GM23338 (cell line): ENCODE measurements around the gene NPEPL1.

ENCODE experiments used
- EZH2 ChIP-seq: fragments of 200-600 bp; sonication (generic); IDR thresholded peaks from one replicate; pipeline ENCODE4 v1.8.0; 2017; ENCODE audit warnings: antibody characterized with exemption, mild to moderate bottlenecking, low read depth; ENCODE audit not compliant: unreplicated experiment
- EZH2phosphoT487 ChIP-seq: fragments of 200-600 bp; sonication (generic); IDR thresholded peaks from one replicate; pipeline ENCODE4 v1.8.1; 2018; ENCODE audit warnings: antibody characterized with exemption; ENCODE audit not compliant: unreplicated experiment
- JUNB ChIP-seq: IDR thresholded peaks from one replicate; pipeline ENCODE4 v1.6.1; 2016; ENCODE audit warnings: antibody characterized with exemption; ENCODE audit not compliant: unreplicated experiment
- POLR2AphosphoS5 ChIP-seq: IDR thresholded peaks from 2 replicates; pipeline ENCODE4 v1.6.1; 2016; ENCODE audit warnings: antibody characterized with exemption, low read depth
- ZNF114 ChIP-seq: fragments of 250-450 bp; sonication (Bioruptor Pico); IDR thresholded peaks from 2 replicates; pipeline ENCODE4 v1.5.0; 2020; ENCODE audit warnings: mild to moderate bottlenecking, moderate library complexity
- TF ChIP-seq, protein P1 (sequence below), 2 experiments: fragments of 200-600 bp in 1 of 2; sonication (generic) in 1 of 2; conservative IDR thresholded peaks; 2 replicates each; pipeline versions ENCODE4 v1.5.1 to v1.6.1; 2016 to 2017; ENCODE audit warnings: antibody characterized with exemption in 2 of 2, low read depth in 2 of 2, mild to moderate bottlenecking in 2 of 2, moderate library complexity in 1 of 2

DNA sequence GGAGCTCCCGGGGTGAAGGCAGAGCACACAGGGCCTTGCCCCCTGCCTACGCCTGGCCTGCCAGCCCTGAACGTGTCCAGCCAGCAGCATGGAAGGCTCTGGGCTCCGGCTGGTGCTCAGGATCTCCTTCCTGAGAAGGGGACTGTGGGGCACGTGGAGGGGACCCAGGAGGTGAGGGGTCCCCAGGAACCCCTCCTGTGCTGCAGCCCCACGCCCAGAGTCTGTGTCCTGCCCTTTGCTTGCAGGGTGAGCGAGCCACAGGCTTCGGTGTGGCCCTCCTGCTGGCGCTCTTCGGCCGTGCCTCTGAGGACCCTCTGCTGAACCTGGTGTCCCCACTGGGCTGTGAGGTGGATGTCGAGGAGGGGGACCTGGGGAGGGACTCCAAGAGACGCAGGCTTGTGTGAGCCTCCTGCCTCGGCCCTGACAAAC lies 22.3 kb downstream of the NPEPL1 start:
- no peak for TF ChIP-seq EZH2
- TF ChIP-seq, protein P1, sequence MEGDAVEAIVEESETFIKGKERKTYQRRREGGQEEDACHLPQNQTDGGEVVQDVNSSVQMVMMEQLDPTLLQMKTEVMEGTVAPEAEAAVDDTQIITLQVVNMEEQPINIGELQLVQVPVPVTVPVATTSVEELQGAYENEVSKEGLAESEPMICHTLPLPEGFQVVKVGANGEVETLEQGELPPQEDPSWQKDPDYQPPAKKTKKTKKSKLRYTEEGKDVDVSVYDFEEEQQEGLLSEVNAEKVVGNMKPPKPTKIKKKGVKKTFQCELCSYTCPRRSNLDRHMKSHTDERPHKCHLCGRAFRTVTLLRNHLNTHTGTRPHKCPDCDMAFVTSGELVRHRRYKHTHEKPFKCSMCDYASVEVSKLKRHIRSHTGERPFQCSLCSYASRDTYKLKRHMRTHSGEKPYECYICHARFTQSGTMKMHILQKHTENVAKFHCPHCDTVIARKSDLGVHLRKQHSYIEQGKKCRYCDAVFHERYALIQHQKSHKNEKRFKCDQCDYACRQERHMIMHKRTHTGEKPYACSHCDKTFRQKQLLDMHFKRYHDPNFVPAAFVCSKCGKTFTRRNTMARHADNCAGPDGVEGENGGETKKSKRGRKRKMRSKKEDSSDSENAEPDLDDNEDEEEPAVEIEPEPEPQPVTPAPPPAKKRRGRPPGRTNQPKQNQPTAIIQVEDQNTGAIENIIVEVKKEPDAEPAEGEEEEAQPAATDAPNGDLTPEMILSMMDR (conservative IDR thresholded peaks at IDR 0.05; ENCODE audit: low read depth in 2 of 2): no peak
- no peak for TF ChIP-seq ZNF114 (CRISPR knock-in tag)
- TF ChIP-seq JUNB: no peak
- TF ChIP-seq EZH2phosphoT487: no peak
- no peak for TF ChIP-seq POLR2AphosphoS5
